Measurements from ENCODE around the gene ARHGEF33.
"Not testable (repeated sequence)": the region's sequence is repeated elsewhere in the genome, so short reads cannot be mapped to it uniquely, and the experiment has no call there.

Gene ARHGEF33

DNA sequence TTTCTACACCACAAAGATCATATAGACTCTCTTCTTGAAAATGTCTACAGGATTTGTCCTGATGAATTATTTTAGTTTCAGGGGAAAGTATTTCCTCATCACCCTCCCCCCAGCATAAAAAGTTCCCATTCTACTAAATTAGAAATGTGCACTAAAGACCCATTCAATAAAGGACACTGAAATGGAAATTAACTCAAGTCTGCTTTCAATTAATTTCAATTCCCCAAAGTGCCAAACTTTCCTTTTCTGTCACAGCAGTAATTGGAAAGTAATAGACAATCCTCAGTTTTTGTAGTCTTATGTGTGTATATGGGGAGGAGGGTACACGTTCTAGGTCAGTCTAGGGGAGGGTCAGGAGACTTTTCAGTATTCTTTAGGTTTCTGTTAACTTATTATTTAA, 21.5 kb downstream of the ARHGEF33 start:
- DNase-seq (ENCODE audit: low read depth): no peak

DNA sequence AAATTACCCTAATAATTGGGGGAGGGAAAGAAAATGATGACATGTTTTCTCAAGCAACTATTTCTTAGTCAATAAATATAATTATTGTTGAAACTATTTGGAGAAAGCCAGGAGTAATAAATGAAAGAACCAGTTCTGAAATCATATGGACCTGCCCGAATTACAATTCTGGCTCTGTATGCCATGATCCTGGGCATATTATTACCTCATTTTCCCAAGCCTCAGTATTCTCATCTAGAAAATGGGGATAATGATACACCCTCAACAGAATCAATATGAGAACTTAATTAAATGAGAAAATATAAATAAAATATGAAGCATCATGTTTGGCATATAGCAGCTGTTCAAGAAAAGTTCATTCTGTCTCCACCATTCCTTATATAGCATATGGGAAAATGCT, 22.9 kb downstream of the ARHGEF33 start:
- no peak for DNase-seq (ENCODE audit: low read depth)

DNA sequence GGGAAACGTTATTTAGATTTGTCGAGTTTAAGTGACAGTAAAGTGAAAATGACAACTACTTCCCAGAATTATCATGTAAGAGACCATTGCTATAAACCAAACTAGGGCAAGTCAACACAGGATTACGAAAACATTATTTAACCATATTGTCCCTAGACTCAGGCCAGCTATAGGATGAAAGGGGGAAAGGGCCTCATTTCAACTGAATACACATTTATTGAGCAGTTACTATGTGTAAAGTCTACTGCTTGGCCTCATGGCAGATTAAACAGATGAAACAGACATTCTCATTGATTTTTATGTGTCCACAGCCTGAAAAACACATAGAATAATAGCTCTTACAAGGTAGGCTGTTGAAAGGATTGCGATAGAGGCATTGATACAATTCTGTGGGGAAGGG, 32.7 kb downstream of the ARHGEF33 start:
- DNase-seq (ENCODE audit: low read depth): no peak

DNA sequence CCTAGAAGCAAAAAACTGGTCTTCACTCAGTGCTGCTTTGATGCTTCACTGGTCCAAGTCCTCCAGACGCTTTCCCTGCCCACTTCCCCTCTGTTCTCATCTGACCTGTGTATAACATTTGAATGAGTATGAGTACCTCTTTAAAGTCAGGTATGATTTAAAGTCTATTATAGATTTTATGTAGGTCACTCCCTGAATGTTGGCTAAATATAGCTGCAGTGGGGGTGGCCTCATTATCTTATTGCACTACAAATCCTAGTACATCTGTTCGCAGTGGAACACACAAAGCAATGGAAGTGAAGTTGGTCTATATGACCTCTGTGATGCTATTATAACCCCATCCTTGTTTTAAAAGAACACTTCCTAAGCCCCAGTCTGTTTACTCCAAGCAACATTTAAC, 33.2 kb downstream of the ARHGEF33 start:
- no peak for DNase-seq (ENCODE audit: low read depth)

DNA sequence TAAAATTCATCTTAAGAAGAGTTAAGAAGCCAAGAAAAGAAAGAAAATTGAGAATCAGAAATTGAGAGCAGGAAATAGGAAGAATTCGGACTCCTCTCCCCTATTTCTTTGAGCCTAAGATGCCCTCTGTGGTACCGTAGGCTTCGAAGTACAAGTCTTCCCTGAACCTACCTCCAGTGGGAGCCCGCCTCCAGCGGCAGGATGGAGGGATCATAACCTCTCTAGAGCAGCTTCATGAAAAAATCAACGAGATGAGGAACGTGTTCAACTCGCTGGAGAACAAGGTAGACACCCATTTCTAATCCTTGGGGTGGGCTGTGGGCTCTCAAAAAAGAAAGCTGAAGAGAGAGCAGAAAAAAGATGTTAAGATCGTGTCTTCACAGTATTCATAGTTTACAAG, 36.3 kb downstream of the ARHGEF33 start:
- DNase-seq (ENCODE audit: low read depth): no peak

DNA sequence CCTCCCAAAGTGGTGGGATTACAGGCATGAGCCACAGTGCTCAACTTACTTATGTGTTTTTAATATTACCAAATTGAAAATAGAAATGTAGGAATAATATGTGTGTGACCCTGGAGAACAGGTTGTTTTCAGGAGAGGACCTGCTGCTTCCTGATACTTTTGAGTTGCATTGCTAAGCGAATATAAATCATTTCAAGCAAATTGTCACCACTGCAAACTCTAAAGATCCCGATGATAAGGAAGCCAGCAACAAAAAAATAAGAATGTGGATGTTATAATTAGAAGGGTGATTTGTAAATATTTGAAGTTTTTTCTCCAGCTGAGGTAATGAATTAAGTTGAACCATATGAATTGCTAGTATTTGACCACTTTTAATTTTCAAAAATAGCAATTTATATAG, 40.9 kb downstream of the ARHGEF33 start:
- no peak for DNase-seq (ENCODE audit: low read depth)

DNA sequence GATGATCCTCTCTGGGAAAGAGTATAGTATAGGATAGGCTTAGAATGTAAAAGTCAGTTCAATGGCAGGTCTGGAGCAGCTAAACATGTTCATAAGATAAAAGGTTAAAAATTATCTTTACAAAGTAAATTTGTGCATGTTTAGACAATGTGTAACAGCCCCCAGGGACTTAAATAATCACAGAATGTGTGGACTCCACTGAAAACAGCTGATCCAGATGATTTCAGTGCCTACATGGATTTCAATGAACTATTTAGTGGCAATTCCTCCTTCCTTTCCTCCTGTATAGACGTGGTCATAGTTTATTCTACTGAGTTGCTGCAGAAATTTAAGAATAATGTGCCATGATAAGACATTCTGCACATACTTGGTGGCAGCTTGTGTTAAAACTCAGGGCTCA, 42.9 kb downstream of the ARHGEF33 start:
- DNase-seq (ENCODE audit: low read depth): no peak

DNA sequence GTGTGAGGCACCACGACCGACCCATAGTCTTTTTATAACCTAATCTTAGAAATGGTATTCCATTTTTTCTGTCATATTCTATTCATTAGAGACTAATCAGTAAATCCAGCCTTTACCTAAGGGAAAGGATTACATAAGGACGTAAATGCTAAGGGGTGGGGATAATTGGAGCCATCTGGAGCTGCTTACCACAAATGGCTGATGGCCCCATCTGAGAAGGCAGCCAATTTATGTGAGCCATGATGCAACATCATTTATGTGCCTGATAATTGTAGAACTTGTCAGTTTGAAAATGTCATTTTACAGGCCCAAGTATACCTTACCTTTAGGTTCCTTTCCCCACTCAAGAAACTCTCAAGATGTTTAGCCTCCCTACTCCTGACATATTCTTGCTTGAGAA, 44.0 kb downstream of the ARHGEF33 start:
- peak; percentile 62 for DNase-seq (ENCODE audit: low read depth)

DNA sequence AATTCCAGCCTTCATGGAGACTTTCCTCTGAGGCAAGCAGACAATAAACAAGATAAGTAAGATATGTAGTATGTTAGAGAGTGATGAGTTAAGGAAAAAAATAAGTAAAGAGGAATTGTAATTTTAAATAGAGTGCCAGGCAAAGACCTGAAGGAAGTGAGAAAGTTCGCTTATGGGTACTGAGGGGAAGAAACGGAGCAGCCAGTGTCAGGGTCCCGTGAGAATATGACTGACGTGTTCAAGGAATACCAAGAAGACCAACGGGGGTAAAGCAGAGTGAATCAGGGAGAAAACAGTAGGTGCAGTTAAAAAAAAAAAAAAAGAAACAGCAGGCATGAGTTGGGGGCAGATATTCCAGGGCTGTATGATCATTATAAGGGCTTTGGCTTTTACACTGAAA, 45.1 kb downstream of the ARHGEF33 start:
- DNase-seq (ENCODE audit: low read depth): no peak

DNA sequence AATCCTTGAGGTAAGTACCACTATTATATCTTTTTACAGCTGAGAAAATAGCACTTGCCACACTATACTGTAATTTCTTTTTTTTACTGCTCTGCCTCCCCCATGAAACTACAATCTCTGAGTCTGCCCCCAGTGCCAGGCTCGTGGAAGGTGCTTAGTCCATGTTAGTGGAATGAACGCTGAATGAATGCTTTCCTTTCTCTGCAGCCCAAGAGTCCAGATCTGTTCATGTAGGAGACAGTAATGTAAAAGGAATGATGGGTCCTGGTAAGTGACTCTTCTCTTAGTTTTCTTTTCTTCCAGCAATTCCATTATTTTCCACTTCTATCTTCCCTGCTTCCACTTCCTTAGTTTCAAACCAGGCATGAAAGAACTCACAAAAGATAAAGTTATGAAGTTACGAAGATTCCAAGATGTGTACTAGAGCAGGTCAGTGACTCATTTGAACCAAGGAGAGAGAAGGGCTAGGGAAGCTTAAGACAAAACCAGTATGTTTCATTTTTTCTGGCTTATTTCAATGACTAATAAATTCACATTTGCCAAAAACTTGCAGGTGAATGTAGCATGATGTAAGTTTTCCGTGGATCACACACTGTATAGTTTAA, 46.0 kb downstream of the ARHGEF33 start:
- no peak for DNase-seq (ENCODE audit: low read depth)

DNA sequence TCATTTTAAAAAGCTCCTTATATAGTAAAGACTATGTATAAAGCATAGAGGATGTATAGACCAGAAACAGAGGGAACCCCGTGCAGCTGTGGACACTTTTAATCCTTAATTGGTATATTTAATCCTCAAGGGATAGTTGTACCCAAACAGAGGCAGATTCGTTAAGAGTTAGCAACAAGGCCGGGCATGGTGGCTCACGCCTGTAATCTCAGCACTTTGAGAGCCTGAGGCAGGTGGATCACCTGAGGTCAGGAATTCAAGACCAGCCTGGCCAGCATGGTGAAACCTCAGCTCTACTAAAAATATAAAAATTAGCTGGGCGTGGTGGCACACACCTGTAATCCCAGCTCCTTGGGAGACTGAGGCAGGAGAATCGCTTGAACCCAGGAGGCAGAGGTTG, 46.8 kb downstream of the ARHGEF33 start:
- not testable (repeated sequence) for DNase-seq (ENCODE audit: low read depth)

DNA sequence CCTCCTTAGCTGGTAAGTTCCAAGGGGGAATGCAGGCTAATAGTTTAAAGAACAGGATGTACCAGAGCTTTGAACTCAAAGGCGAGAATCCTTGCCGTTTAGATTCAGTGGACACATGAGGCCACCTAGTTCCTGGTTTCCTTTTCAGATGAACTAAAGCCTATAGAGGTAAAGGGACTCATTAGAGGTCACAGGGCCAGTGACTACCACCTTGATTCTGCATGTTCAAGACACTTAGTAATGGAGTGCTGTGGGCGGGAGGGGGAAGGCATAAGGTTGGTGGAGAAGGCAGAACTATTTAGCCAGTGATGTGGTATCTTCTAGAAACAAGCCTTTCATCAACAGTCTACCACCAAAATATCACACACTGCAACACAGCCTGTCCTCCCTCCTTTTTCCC, 47.9 kb downstream of the ARHGEF33 start:
- no peak for DNase-seq (ENCODE audit: low read depth)

DNA sequence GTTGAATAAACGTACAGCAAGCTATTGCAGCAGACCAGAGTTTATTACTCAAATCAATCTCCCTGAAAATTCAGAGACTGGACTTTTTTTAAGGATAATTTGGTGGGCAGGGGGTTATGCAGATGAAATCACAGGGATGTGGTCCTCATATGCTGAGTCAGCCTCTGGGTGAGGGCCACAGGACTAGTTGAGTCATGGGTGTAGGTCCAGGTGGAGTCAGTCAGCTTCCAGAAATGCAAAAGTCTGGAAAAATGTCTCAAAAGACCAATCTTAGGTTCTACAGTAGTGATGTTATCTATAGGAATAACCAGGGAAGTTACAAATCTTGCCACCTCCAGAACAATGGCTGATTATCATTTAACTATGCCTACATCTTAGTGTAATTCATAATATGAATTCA, 51.1 kb downstream of the ARHGEF33 start:
- no peak for DNase-seq (ENCODE audit: low read depth)

DNA sequence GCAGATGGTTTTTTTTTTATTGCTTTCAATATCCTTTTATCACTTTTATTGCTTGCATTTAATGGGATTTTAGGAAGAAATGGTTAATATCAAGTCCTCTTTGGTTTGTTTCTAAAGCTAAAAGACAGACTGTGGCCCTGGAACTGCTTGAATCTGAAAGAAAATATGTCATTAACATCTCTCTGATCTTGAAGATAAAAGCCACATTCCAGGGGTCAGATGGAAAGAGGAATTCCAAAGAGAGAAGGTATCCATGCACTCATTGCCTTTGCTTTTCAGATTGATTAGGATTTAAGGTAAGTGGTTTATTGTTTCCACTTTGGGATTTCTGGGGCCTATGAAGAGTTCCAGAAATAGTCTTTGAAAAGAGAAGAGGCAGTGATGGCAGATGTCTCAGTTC, 54.1 kb downstream of the ARHGEF33 start:
- DNase-seq (ENCODE audit: low read depth): no peak

DNA sequence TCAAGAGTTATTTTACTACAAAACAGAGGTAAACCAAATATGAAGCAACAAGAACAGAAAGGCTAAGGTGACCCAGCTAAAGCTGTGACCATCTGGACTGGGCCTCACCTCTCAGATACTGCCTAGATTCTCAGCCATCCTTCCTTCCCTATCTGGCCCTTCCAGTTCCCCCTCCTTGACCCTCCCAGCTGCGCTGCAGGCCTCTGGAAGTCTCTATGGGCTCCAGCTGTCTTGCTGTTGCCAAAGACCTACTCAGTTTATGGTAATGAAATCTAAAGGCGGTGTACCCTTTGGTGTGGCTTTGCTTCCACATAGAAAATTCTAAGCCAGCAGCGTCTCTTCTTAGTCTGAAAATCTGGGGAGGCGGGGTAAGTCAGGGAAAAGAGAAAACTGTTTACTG, 55.7 kb downstream of the ARHGEF33 start:
- no peak for DNase-seq (ENCODE audit: low read depth)

DNA sequence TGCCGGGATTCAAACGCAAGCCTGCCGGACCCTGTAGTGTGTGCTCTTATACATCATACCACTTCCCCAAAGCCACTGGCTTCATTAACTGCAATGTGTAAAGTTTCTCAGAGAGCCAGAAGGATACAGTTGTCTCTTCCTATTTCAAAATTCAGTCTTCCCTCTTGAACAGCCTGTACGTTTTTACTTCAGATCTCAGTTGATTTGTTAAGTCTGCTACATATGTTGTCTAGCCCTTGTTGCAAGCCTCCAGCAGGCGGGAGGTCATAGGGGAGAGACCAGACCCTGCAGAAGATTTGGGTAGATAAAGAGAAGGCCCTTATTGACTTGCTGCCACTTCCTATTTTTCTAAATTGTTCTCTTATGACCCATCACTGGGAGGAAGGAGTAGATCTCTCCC, 56.2 kb downstream of the ARHGEF33 start:
- no peak for DNase-seq (ENCODE audit: low read depth)

DNA sequence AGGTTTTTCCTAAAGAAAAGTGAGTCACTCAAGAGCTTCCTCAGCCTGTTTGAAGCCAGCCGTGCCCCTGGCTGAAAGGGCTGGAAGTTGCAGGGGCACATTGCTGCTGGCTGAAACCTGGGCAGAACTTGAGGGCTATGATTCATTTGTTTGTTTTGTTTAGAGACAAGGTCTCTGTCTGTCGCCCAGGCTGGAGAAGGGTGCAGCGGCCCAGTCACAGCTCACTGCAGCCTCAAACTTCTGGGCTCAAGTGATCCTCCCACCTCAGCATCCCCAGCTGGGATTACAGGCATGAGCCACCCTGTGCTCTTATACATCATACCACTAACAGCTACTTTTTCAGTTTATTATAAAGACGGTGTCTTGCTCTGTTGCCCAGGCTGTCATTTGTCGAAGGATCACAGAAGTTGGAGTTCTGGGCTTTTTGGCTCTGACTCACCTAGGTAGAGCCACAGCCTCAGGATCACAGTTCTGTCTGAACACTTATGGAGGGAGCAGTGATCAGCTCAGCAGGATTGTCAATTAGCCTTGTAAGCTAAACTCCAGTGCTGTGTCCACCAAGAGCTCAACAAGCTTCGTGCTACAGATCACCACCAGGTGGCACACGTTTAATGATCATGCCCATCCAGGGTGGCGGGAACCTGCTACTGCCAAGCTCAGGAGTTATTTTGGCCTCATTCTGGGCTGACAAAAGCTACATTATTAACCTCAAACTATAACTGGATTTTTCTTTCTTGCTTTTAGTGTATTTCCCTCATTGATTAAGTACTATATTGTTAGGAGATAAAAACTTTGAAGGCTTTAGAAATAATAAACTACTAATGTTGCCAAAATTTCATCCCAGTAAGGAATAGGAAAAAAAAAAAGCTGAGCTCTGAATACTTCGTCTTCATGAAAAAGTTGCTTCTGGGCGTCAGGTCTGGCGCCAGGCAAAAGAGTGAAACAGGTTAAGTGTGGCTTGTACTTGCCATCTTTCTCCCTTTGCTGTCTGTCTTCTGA, 57.9 kb downstream of the ARHGEF33 start:
- DNase-seq (ENCODE audit: low read depth): peak; percentile 20

DNA sequence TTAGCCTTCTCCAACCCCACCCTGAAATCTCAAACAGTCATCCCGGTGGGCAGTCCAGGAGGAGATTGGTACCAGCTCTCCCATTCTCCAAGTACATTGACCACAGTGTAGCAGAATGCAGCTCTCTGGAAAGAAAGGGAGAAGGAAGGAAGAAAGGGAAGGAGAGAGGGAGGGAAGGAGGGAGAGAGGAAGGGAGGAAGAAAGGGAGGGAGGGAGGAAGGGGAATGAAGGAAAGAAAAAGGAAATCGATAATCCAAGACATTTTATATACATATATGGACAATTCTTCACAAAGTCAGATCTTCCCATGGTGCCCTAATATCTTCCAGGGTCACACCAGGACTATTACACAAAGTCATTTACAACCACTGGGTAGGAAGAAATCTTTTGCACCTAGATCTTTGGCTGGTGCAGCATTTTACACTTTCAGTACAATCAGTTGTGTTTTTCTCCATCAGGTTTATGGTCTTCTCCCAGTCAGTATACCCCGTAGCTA, 58.8 kb downstream of the ARHGEF33 start:
- no peak for DNase-seq (ENCODE audit: low read depth)

DNA sequence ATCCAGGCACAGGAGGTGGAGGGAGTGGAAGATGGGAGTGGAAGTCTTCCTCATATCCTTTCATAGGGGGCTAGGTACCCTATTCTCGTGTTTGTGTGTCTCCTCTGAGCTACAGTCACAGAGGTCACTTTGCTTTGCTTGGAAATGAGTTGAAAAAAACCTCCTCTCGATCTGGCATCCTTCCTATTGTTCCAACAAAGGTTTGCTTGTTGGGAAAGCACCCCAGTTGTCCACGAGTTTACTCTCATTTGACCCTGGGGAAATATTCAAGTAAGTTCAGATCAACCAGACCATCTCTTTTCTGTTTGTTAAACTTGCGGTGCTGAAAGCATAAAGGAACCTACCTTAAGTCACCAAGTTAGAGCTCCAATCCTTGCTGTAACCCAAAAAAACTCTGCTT, 59.3 kb downstream of the ARHGEF33 start:
- DNase-seq (ENCODE audit: low read depth): no peak

DNA sequence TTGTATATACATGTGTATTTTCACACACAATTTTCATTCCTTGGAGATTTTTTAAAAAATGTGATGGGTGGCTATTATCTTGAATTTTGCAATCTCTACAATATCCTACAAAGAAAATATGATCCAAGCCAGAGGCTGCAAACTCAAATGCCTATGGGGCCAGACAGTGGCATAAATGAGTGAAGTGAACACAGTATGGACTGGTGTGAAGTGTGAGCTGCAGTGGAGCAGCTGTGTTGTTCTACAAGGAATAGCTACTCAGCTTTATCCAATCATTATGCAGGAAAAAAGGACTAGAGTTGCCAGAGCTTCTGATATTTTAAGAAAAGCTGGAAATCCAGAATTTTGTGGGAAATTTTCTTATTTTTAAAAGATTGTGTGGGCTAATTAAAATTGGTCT, 62.1 kb downstream of the ARHGEF33 start:
- DNase-seq (ENCODE audit: low read depth): no peak

DNA sequence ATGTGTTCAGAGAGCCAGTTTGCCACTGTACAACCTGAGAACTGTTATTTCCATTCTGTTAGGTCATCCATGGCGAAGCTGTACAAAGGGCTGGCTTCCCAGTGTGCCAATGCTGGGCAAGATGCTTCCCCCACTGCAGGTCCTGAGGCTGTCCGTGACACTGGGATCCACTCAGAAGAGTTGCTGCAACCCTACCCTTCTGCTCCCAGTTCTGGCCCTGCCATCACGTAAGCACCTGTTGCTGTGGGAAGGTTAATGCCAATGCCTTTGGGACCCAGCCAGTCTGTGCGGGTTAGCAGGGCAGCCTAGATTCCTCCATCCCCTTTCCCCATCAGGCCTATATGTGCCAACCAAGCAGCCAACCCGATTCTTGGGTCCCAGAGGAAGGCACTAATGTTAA, 68.3 kb downstream of the ARHGEF33 start:
- DNase-seq (ENCODE audit: low read depth): no peak

DNA sequence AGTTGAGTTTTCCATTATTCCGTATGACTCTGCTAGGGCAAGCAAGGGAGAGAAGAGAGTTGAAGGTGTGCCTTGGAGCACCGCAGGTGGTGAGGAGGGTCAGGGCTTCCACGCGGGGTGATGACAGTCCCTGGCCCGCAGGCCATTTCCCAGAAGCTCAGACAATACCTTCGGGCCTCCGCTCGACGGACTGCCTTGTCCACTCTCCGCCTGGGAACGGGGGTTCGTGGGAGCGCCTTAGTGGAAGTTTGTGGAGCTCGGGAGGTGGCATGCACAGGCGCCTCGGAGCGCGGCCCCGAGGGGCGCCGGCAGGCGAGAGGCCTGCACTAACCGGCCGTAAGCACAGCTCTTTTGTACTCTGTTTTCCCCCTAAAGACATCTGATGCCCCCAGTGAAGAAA, 69.8 kb downstream of the ARHGEF33 start:
- DNase-seq (ENCODE audit: low read depth): no peak

DNA sequence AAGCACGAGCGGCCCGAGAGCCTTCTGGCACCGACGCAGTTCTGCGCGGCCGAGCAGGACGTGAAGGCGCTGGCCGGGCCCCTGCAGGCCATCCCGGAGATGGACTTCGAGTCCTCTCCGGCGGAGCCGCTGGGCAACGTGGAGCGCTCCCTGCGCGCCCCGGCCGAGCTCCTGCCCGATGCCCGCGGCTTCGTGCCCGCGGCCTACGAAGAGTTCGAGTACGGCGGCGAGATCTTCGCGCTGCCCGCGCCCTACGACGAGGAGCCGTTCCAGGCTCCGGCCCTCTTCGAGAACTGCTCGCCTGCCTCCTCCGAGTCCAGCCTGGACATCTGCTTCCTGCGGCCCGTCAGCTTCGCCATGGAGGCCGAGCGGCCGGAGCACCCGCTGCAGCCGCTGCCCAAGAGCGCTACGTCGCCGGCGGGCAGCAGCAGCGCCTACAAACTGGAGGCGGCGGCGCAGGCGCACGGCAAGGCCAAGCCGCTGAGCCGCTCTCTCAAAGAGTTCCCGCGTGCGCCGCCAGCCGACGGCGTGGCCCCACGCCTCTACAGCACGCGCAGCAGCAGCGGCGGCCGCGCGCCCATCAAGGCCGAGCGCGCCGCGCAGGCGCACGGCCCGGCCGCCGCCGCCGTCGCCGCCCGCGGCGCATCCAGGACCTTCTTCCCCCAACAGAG, 70.4 kb downstream of the ARHGEF33 start:
- peak; percentile 48 for DNase-seq (ENCODE audit: low read depth)

All from GM04504 (cell line).